GM19324 (cell line): Measurements from ENCODE around the gene UBFD1.
"Not testable (repeated sequence)": the region's sequence is repeated elsewhere in the genome, so short reads cannot be mapped to it uniquely, and the experiment has no call there.

Experiments used
- ATAC-seq: cut with Tn5 transposase; IDR thresholded peaks from one replicate; pipeline ENCODE4 v1.9.1; 2021; ENCODE audit warnings: mild to moderate bottlenecking, moderate library complexity; ENCODE audit not compliant: unreplicated experiment, low FRiP score

Gene UBFD1

DNA sequence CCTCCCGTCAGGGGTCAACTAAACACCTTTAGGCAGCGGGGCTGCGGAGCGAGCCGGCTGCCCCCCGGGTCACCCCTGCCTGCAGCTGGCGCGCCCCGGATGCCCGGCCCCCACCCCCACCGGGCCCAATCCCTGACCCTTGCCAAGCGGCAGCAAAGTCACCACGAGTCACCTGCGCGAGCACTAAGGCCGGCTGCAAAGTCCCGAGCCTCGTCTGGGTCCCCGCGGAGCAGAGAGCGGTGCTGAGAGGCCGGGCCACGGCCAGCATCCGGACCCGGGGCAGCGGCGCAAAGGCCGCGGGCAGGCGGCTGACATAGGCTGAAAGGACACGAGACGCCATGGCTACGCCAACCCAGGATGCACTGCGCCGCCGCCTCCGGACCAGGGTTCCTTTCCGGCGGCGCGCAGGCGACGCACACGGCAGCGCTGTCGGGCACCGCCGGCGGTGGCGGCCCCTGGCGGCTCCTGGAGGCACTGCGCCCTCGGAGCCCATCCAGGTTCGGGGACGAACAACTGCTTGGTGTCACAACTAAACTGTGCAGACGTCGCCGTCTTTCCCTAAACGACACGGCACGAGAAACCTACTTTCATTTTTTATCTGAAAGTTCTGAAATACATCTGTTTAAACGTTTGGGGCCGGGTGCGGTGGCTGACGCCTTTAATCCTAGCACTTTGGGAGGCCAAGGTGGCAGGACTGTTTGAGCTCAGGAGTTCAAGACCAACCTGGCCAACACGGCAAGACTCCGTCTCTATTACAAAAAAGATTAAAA is 38.6 kb downstream of the UBFD1 start, which contains the start of gene NDUFAB1:
TSS of gene NDUFAB1 (minus strand) at position 366 of the 770 bp plus-strand sequence. CDS start at position 340, 26 bp downstream.
- peak; percentile 91 for ATAC-seq

DNA sequence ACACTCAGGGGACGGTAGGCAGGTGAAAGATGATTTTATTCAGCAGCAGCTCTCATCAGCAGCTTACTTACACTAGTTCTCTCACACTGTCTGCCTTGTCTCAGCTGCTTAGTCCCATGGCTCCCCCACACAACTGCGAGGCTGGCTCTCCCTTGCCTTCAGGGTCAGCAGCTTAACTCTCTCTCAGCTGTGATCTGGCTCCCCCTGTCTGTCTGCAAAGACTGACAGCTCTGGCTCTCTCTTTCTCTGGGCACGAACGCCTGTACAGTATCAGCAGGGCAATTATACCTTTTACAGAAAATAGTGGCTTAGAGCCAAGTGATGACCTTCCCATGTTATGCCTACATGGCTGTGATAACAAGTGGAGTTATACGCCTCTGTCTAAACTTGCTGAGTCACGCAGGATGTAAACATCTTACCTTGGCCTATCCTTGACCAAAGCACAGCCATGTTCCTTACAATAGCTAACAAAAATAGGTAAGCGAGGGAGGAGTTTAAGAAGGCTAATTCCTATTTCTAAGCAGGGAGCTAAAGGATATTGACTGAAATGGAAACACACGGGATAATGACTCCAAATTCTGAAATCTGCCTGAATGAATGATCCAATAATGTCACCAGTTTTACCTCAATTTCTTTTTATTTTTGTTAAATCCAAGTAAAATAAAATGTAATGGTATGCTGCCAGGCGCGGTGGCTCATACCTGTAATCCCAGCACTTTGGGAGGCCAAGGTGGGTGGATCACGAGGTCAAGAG is 39.7 kb downstream of the UBFD1 start:
- ATAC-seq: no peak

- no peak for ATAC-seq
Observed at GRCh38 chr16:23607726-23608125, 50.2 kb downstream of the UBFD1 start.

- ATAC-seq: no peak
Observed at GRCh38 chr16:23608194-23608593, 50.7 kb downstream of the UBFD1 start.

GRCh38 chr16:23609929-23610328 is 52.4 kb downstream of the UBFD1 start:
- ATAC-seq: no peak

- ATAC-seq: not testable (repeated sequence)
Observed at GRCh38 chr16:23610905-23611304, 53.4 kb downstream of the UBFD1 start.

- ATAC-seq: no peak
Observed at GRCh38 chr16:23611936-23612335, 54.4 kb downstream of the UBFD1 start.

DNA sequence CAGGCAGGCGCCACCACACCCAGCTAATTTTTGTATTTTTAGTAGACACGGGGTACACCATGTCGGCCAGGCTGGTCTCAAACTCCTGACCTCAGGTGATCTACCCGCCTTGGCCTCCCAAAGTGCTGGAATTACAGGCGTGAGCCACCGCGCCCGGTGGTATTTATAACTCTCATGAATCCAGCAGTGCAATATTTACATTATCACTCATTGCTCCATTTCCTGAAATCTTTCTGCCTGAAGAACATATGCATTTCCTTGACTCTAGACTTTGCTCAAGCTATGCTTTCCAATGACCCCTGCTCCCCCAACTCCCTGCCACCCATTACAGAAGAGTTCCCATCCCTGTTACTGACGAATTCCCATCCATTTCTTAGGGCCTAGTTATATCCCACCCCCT is 58.3 kb downstream of the UBFD1 start:
- no peak for ATAC-seq
